Stomach (tissue), 9 donors: Measurements from ENCODE around the gene MFAP4. TPM values are rescaled to one million over a fixed set of nuclear protein-coding genes. Genes with fewer than 3 reads are reported as not detected.

Source experiments
- DNase-seq, 2 donors: peaks; one replicate each; pipeline versions ENCODE4 v3.0.0 to v3.0.0-alpha.2; 2013 to 2019
- H3K27ac ChIP-seq, 5 donors: fragments of 200-600 bp in 4 of 5; sonication (generic) in 4 of 5; one replicate each; pipeline ENCODE4 v1.5.1; 2013 to 2019; ENCODE audit warnings: mild to moderate bottlenecking in 1 of 5, moderate library complexity in 1 of 5
- H3K27me3 ChIP-seq, 3 donors: fragments of 200-600 bp; sonication (generic); one replicate each; pipeline ENCODE4 v1.5.1; 2017 to 2019; ENCODE audit warnings: mixed run types in 1 of 3
- H3K36me3 ChIP-seq, 4 donors: fragments of 200-600 bp; sonication (generic); 1 replicate in 3 of 4; 2 replicates in 1 of 4; pipeline ENCODE4 v1.5.1; 2016 to 2019
- H3K4me1 ChIP-seq, 4 donors: fragments of 200-600 bp; sonication (generic); one replicate each; pipeline ENCODE4 v1.5.1; 2016 to 2019
- H3K4me3 ChIP-seq, 4 donors: fragments of 200-600 bp; sonication (generic) in 3 of 4; one replicate each; pipeline ENCODE4 v1.5.1; 2016 to 2019; ENCODE audit warnings: mild to moderate bottlenecking in 1 of 4
- H3K9me3 ChIP-seq, 4 donors: fragments of 200-600 bp; sonication (generic); one replicate each; pipeline ENCODE4 v1.5.1; 2016 to 2019
- CTCF ChIP-seq, 7 experiments: fragments of 450-650 bp in 4 of 7; fragments of 200-600 bp in 3 of 7; sonication (generic) in 3 of 7; IDR thresholded peaks; one replicate each; pipeline ENCODE4 v1.5.1; 2016 to 2019; ENCODE audit warnings: antibody characterized with exemption in 7 of 7, control low read depth in 2 of 7, mild to moderate bottlenecking in 1 of 7
- EP300 ChIP-seq: sonication (generic); formaldehyde crosslinking; IDR thresholded peaks from one replicate; pipeline ENCODE4 v1.6.1; 2017; ENCODE audit warnings: antibody characterized with exemption
- POLR2A ChIP-seq, 4 donors: fragments of 450-650 bp; IDR thresholded peaks; one replicate each; pipeline ENCODE4 v1.6.1; 2016; ENCODE audit warnings: antibody characterized with exemption in 4 of 4, control low read depth in 2 of 4, mild to moderate bottlenecking in 1 of 4, moderate library complexity in 1 of 4
- POLR2AphosphoS5 ChIP-seq, 3 donors: sonication (generic); formaldehyde crosslinking; IDR thresholded peaks; one replicate each; pipeline ENCODE4 v1.6.1; 2016; ENCODE audit warnings: antibody characterized with exemption in 3 of 3
- WGBS, 5 donors: extraction: QIAGEN DNeasy Blood & Tissue Kit in 3 of 5; methylation state at CpG; one replicate each; pipeline versions ENCODE4 v1.1.5 to v1.1.7; 2013 to 2018; 5-methylcytosine and 5-hydroxymethylcytosine counted together
- intact Hi-C: fragments of 100-400 bp; cut with DNase I; formaldehyde crosslinking; loops from one replicate; pipeline ENCODE4 v1.15.1; 2023; ENCODE audit warnings: low total_unique reads
- polyA plus RNA-seq, 3 donors: library from polyadenylated mRNA; stranded (reverse); fragments of 200-250 nt; gene quantifications; one replicate each; pipeline ENCODE4 v1.2.3, GENCODE V29; 2013
- total RNA-seq, 5 donors: library from RNA; depleted of rRNA; stranded (reverse); fragments of >200 nt; gene quantifications; one replicate each; pipeline versions ENCODE4 v1.1.0 to v1.2.3, GENCODE V29; 2014 to 2016
- donor health status: healthy with polysubstance abuse.
- donor health status: Bipolar disorder and iron deficiency.
- donor health status: healthy.

MFAP4 gene
- total and polyA plus RNA-seq, 8 donors = 29.3 to 125 (median 55.4) TPM

GRCh38 chr17:19377602-19378415 lies 9.2 kb downstream of the MFAP4 start:
- peak; percentile 98 to 100 for DNase-seq
- TF ChIP-seq POLR2AphosphoS5 (IDR thresholded peaks at IDR 0.05) (peak; percentile 81 to 90 (median 81)), CTCF (IDR thresholded peaks at IDR 0.05) (peak in 1 of 7 experiments; percentile 8), EP300 (no peak), POLR2A (IDR thresholded peaks at IDR 0.05) (no peak)
- peak overlapping the region; percentile 94 to 99 (median 97) for H3K27ac ChIP-seq
- H3K4me1 ChIP-seq = peaks cover 19 to 57% (median 51%) of the 10 kb centered on the region in 4 donors
- peak overlapping the region; percentile 69 to 95 (median 87) for H3K4me3 ChIP-seq
- intact Hi-C loops = no loop called here
- WGBS, 5 donors = 0 to 1% (median 1%) methylated on average over 35 to 67 of the region's 67 CpGs
- H3K9me3 ChIP-seq = no peaks in the 10 kb centered on the region
- H3K27me3 ChIP-seq = no peaks in the 10 kb centered on the region
- peaks cover 31 to 34% (median 33%) of the 10 kb centered on the region in 4 donors for H3K36me3 ChIP-seq

- intact Hi-C loops = no loop called here
- Histone ChIP-seq H3K4me3 (peak overlapping the region; percentile 69 to 95 (median 87)), H3K36me3 (peaks cover 21 to 24% (median 24%) of the 10 kb centered on the region in 4 donors), H3K9me3 (no peaks in the 10 kb centered on the region), H3K27ac (peak overlapping the region in 4 of 5 donors; percentile 94 to 99 (median 96)), H3K27me3 (no peaks in the 10 kb centered on the region), H3K4me1 (peaks cover 10 to 47% (median 41%) of the 10 kb centered on the region in 4 donors)
- TF ChIP-seq POLR2A (IDR thresholded peaks at IDR 0.05) (no peak), CTCF (IDR thresholded peaks at IDR 0.05) (no peak), POLR2AphosphoS5 (IDR thresholded peaks at IDR 0.05) (no peak), EP300 (no peak)
- WGBS, 5 donors = 23 to 40% (median 32%) methylated on average over 2 of the region's 2 CpGs
- peak in 1 of 2 donors; percentile 56 for DNase-seq
Observed at GRCh38 chr17:19376811-19377210, 10.2 kb downstream of the MFAP4 start.

- intact Hi-C loops = no loop called here
- H3K36me3 ChIP-seq = peaks cover 11 to 14% (median 13%) of the 10 kb centered on the region in 4 donors
Observed at GRCh38 chr17:19375732-19376131, 11.3 kb downstream of the MFAP4 start.

GRCh38 chr17:19374136-19374535 lies 12.9 kb downstream of the MFAP4 start:
- intact Hi-C loops = no loop called here
- H3K4me1 ChIP-seq = peaks cover 3 to 47% (median 20%) of the 10 kb centered on the region in 4 donors
- H3K36me3 ChIP-seq = no peaks in the 10 kb centered on the region
- DNase-seq = peak in 1 of 2 donors; percentile 1
- 81 to 95% (median 86%) methylated on average over 5 of the region's 5 CpGs for WGBS, 5 donors
- no peaks in the 10 kb centered on the region for H3K27me3 ChIP-seq
- no peak overlapping the region for H3K27ac ChIP-seq
- no peaks in the 10 kb centered on the region for H3K9me3 ChIP-seq
- no peak overlapping the region for H3K4me3 ChIP-seq
- TF ChIP-seq POLR2AphosphoS5 (IDR thresholded peaks at IDR 0.05) = no peak
- no peak for TF ChIP-seq CTCF (IDR thresholded peaks at IDR 0.05)
- TF ChIP-seq POLR2A (IDR thresholded peaks at IDR 0.05) = no peak
- TF ChIP-seq EP300 = no peak

More at GRCh38 chr17:19375732-19376131, 11.3 kb downstream of the MFAP4 start:
- no peaks in the 10 kb centered on the region for H3K9me3 ChIP-seq
- peak in 1 of 2 donors; percentile 6 for DNase-seq
- H3K27me3 ChIP-seq = no peaks in the 10 kb centered on the region
- peaks cover 10 to 45% (median 34%) of the 10 kb centered on the region in 4 donors for H3K4me1 ChIP-seq
- no peak for TF ChIP-seq CTCF (IDR thresholded peaks at IDR 0.05)
- no peak for TF ChIP-seq EP300
- TF ChIP-seq POLR2A (IDR thresholded peaks at IDR 0.05) = no peak
- TF ChIP-seq POLR2AphosphoS5 (IDR thresholded peaks at IDR 0.05) = no peak
- H3K4me3 ChIP-seq = no peak overlapping the region
- H3K27ac ChIP-seq = no peak overlapping the region
- 74 to 100% (median 80%) methylated on average over 1 of the region's 1 CpG for WGBS, 5 donors
